Heart left ventricle (tissue), 16 donors: ENCODE data around the gene CKAP4. TPM values are rescaled to one million over a fixed set of nuclear protein-coding genes. Genes with fewer than 3 reads are reported as not detected.

Experiments
- ATAC-seq, 4 donors: fragments of 200-7000 bp; cut with Tn5 transposase; one replicate each; pipeline ENCODE4 v1.9.1; 2020 to 2022; ENCODE audit warnings: moderate library complexity in 4 of 4, mild to moderate bottlenecking in 3 of 4, moderate number of reproducible peaks in 1 of 4
- DNase-seq, 5 donors: peaks; one replicate each; pipeline ENCODE4 v3.0.0-alpha.2; 2020
- H3K27ac ChIP-seq, 12 donors: fragments of 200-600 bp; sonication (generic) in 4 of 12; one replicate each; pipeline versions ENCODE4 v1.5.0 to v1.8.0; 2016 to 2022; ENCODE audit warnings: mild to moderate bottlenecking in 2 of 12
- H3K27me3 ChIP-seq, 9 donors: fragments of 200-600 bp; sonication (generic) in 2 of 9; one replicate each; pipeline versions ENCODE4 v1.5.1 to v1.8.0; 2016 to 2022; ENCODE audit warnings: mild to moderate bottlenecking in 3 of 9
- H3K36me3 ChIP-seq, 9 donors: fragments of 200-600 bp; sonication (generic) in 2 of 9; one replicate each; pipeline versions ENCODE4 v1.5.0 to v1.8.0; 2018 to 2022; ENCODE audit warnings: mild to moderate bottlenecking in 2 of 9
- H3K4me1 ChIP-seq, 12 donors: fragments of 200-600 bp; sonication (generic) in 4 of 12; one replicate each; pipeline versions ENCODE4 v1.5.0 to v1.8.0; 2016 to 2022; ENCODE audit warnings: mild to moderate bottlenecking in 3 of 12
- H3K4me3 ChIP-seq, 12 donors: fragments of 200-600 bp; sonication (generic) in 4 of 12; one replicate each; pipeline versions ENCODE4 v1.5.0 to v1.8.0; 2017 to 2022; ENCODE audit warnings: mild to moderate bottlenecking in 9 of 12, moderate library complexity in 4 of 12
- H3K9me3 ChIP-seq, 12 donors: fragments of 200-600 bp; sonication (generic) in 4 of 12; one replicate each; pipeline versions ENCODE4 v1.5.0 to v1.8.0; 2016 to 2022; ENCODE audit warnings: mild to moderate bottlenecking in 1 of 12
- CTCF ChIP-seq, 12 donors: fragments of 200-600 bp; sonication (generic) in 4 of 12; IDR thresholded peaks; one replicate each; pipeline versions ENCODE4 v1.5.0 to v1.8.0; 2018 to 2022; ENCODE audit warnings: antibody characterized with exemption in 12 of 12, mild to moderate bottlenecking in 5 of 12
- POLR2A ChIP-seq, 2 donors: fragments of 450-650 bp; IDR thresholded peaks; one replicate each; pipeline ENCODE4 v1.6.1; 2017; ENCODE audit warnings: antibody characterized with exemption in 2 of 2, mild to moderate bottlenecking in 2 of 2, moderate library complexity in 2 of 2
- WGBS, 4 donors: extraction: QIAGEN DNeasy Blood & Tissue Kit in 2 of 4; methylation state at CpG; one replicate each; pipeline versions ENCODE4 v1.1.5 to v1.1.7; 2013 to 2018; 5-methylcytosine and 5-hydroxymethylcytosine counted together
- intact Hi-C, 10 donors: fragments of 100-400 bp; cut with DNase I; formaldehyde crosslinking; loops; one replicate each; pipeline versions ENCODE4 v1.11.1 to v1.14.2; 2022
- polyA plus RNA-seq, 2 donors: library from polyadenylated mRNA; stranded (reverse); fragments of 200-250 nt; gene quantifications; one replicate each; pipeline ENCODE4 v1.2.3, GENCODE V29; 2013
- total RNA-seq, 9 donors: library from RNA; depleted of rRNA in 2 of 9; stranded (reverse); fragments of >200 nt in 2 of 9; fragmentation: NEBNext Ultra II Directional in 3 of 9; extraction: Animal tissue kit (Norgen Biotek cat#: 25700) in 3 of 9; gene quantifications; one replicate each; pipeline versions ENCODE4 v1.1.0 to v1.2.4, GENCODE V29; 2016 to 2023
- donor health status: ischemic (EF 13 %, LVEDD 7.1; RV severe dilation, severe dysfunction).
- donor health status: healthy with polysubstance abuse.
- donor health status: DM: no; HTN: yes; CAD: no.
- donor health status: DM: no; HTN: no; CAD: no.
- donor health status: ischemic (EF 25% LVEDD 6.9; RV normal size, moderate dysfunction).
- donor health status: ischemic (EF 25% LVEDD 5.7; RV mildly dilated, moderate dysfunction).
- donor health status: healthy.
- donor health status: DM: yes; HTN: yes; CAD: no.
- donor health status: ischemic (EF 35%, LVEDD 5.7; RV mildly dilated, moderate dysfunction).
- donor health status: nonischemic (EF 11% LVEDD 7.7; RV severe dilation, severe dysfunction).
- donor health status: DM: yes; HTN: yes; CAD: no.
- donor health status: PGD.
- donor health status: ischemic (EF 29% LVEDD 5.4; RV normal size, mild dysfunction).
- donor health status: nonischemic (EF 23%, LVEDD 6.1; RV moderate dilation, normal function).

CKAP4 gene
- total and polyA plus RNA-seq, 11 donors: 19.0 to 70.7 (median 53.7) TPM

GRCh38 chr12:106233011-106233410 is 14.8 kb downstream of the CKAP4 start:
- WGBS, 4 donors: 86 to 96% (median 92%) methylated on average over 12 to 26 of the region's 26 CpGs
- no peak for TF ChIP-seq CTCF (IDR thresholded peaks at IDR 0.05)
- TF ChIP-seq POLR2A (IDR thresholded peaks at IDR 0.05): no peak
- H3K36me3 ChIP-seq: peaks cover 0 to 5% (median 0%) of the 10 kb centered on the region in 9 donors
- DNase-seq (no peak), ATAC-seq (no peak)
- H3K9me3 ChIP-seq: no peaks in the 10 kb centered on the region
- no peak overlapping the region for H3K27ac ChIP-seq
- peaks cover 0 to 6% (median 0%) of the 10 kb centered on the region in 12 donors for H3K4me1 ChIP-seq
- no peaks in the 10 kb centered on the region for H3K27me3 ChIP-seq
- H3K4me3 ChIP-seq: no peak overlapping the region
- intact Hi-C loops: loop anchor here in 1 of 10 donors (5.0 kb wide), 1 partner anchor 44 kb away; no protein-coding TSS in a partner anchor

GRCh38 chr12:106229036-106229591 is 18.7 kb downstream of the CKAP4 start:
- H3K27me3 ChIP-seq: no peaks in the 10 kb centered on the region
- H3K9me3 ChIP-seq: no peaks in the 10 kb centered on the region
- ATAC-seq: no peak
- H3K36me3 ChIP-seq: no peaks in the 10 kb centered on the region
- 82 to 93% (median 91%) methylated on average over 12 of the region's 12 CpGs for WGBS, 4 donors
- no peak overlapping the region for H3K27ac ChIP-seq
- peaks cover 0 to 12% (median 5%) of the 10 kb centered on the region in 12 donors for H3K4me1 ChIP-seq
- no peak overlapping the region for H3K4me3 ChIP-seq
- no peak for TF ChIP-seq CTCF (IDR thresholded peaks at IDR 0.05)
- TF ChIP-seq POLR2A (IDR thresholded peaks at IDR 0.05): no peak
- DNase-seq: no peak
- intact Hi-C loops: loop anchor here in 6 of 10 donors (5.0 to 10.0 kb wide), 5 partner anchors 53 to 807 kb away; no protein-coding TSS in a partner anchor

GRCh38 chr12:106228320-106228710 is 19.5 kb downstream of the CKAP4 start:
- no peak for DNase-seq
- H3K9me3 ChIP-seq: no peaks in the 10 kb centered on the region
- H3K36me3 ChIP-seq: no peaks in the 10 kb centered on the region
- H3K27ac ChIP-seq: no peak overlapping the region
- no peak overlapping the region for H3K4me3 ChIP-seq
- TF ChIP-seq POLR2A (IDR thresholded peaks at IDR 0.05): no peak
- TF ChIP-seq CTCF (IDR thresholded peaks at IDR 0.05): no peak
- H3K27me3 ChIP-seq: no peaks in the 10 kb centered on the region
- ATAC-seq: no peak
- peaks cover 0 to 19% (median 8%) of the 10 kb centered on the region in 12 donors for H3K4me1 ChIP-seq
- 81 to 97% (median 86%) methylated on average over 7 of the region's 7 CpGs for WGBS, 4 donors
- intact Hi-C loops: loop anchor here in 6 of 10 donors (5.0 to 10.0 kb wide), 5 partner anchors 54 to 806 kb away; no protein-coding TSS in a partner anchor

- ATAC-seq: peak in 2 of 4 donors; percentile 19 to 23
- 65 to 82% (median 75%) methylated on average over 8 of the region's 8 CpGs for WGBS, 4 donors
- Histone ChIP-seq H3K4me1 (peaks cover 0 to 19% (median 8%) of the 10 kb centered on the region in 12 donors), H3K27me3 (no peaks in the 10 kb centered on the region), H3K36me3 (no peaks in the 10 kb centered on the region), H3K4me3 (no peak overlapping the region), H3K27ac (peak overlapping the region in 1 of 12 donors; percentile 4), H3K9me3 (no peaks in the 10 kb centered on the region)
- TF ChIP-seq POLR2A (IDR thresholded peaks at IDR 0.05) (no peak), CTCF (IDR thresholded peaks at IDR 0.05) (no peak)
- intact Hi-C loops: loop anchor here (1.0 to 10.0 kb wide), 12 partner anchors 53 to 809 kb away; no protein-coding TSS in a partner anchor
- peak in 2 of 5 donors; percentile 31 to 53 for DNase-seq
Observed at GRCh38 chr12:106227641-106228319, 20.0 kb downstream of the CKAP4 start.
